Gastrocnemius medialis (tissue), 4 donors: ENCODE measurements around the gene CNGB1. TPM values are rescaled to one million over a fixed set of nuclear protein-coding genes. Genes with fewer than 3 reads are reported as not detected.

Experiments
- ATAC-seq, 2 donors: fragments of 150-250 bp; one replicate each; pipeline ENCODE4 v1.9.1; 2016
- DNase-seq, 2 donors: peaks; one replicate each; pipeline ENCODE4 v3.0.0-alpha.2; 2019
- H3K27ac ChIP-seq, 4 donors: fragments of 200-600 bp; sonication (generic); 1 replicate in 1 of 4; 2 replicates in 3 of 4; pipeline ENCODE4 v1.5.1; 2016 to 2018; ENCODE audit warnings: mild to moderate bottlenecking in 2 of 4, moderate library complexity in 1 of 4
- H3K27me3 ChIP-seq, 3 donors: fragments of 200-600 bp; sonication (generic) in 2 of 3; 1 replicate in 1 of 3; 2 replicates in 2 of 3; pipeline versions ENCODE4 v1.5.1 to v1.6.0; 2016 to 2019; ENCODE audit warnings: mild to moderate bottlenecking in 1 of 3, moderate library complexity in 1 of 3
- H3K36me3 ChIP-seq, 2 donors: fragments of 200-600 bp; sonication (generic) in 1 of 2; one replicate each; pipeline ENCODE4 v1.5.1; 2017 to 2018
- H3K4me1 ChIP-seq, 2 donors: fragments of 200-600 bp; sonication (generic) in 1 of 2; one replicate each; pipeline ENCODE4 v1.5.1; 2016 to 2017; ENCODE audit warnings: mild to moderate bottlenecking in 2 of 2
- H3K4me3 ChIP-seq, 4 donors: fragments of 200-600 bp; sonication (generic) in 3 of 4; 1 replicate in 1 of 4; 2 replicates in 3 of 4; pipeline ENCODE4 v1.5.1; 2016 to 2019; ENCODE audit warnings: mild to moderate bottlenecking in 2 of 4
- H3K9me3 ChIP-seq, 3 donors: fragments of 200-600 bp; sonication (generic) in 2 of 3; 1 replicate in 1 of 3; 2 replicates in 2 of 3; pipeline ENCODE4 v1.5.1; 2016 to 2019
- POLR2A ChIP-seq, 2 donors: fragments of 450-650 bp; IDR thresholded peaks; one replicate each; pipeline ENCODE4 v1.6.1; 2017; ENCODE audit warnings: antibody characterized with exemption in 2 of 2, mild to moderate bottlenecking in 2 of 2, moderate library complexity in 2 of 2
- in situ Hi-C, 4 donors: fragments of 200-750 bp; cut with MboI; loops; one replicate each; pipeline versions ENCODE4 v1.15.0 to v1.8.0; 2017; ENCODE audit warnings: low sequenced_read_pairs in 4 of 4
- intact Hi-C: fragments of 100-400 bp; cut with DNase I; formaldehyde crosslinking; loops from one replicate; pipeline ENCODE4 v1.15.1; 2023; ENCODE audit warnings: low total_unique reads
- total RNA-seq, 4 donors: library from RNA; depleted of rRNA; stranded (reverse); fragments of >200 nt; gene quantifications; one replicate each; pipeline versions ENCODE4 v1.1.0 to v1.2.3, GENCODE V29; 2016
- TF ChIP-seq, protein P1 (sequence below), 5 experiments: fragments of 450-650 bp in 3 of 5; fragments of 200-600 bp in 2 of 5; sonication (generic) in 2 of 5; IDR thresholded peaks in 4 of 5; conservative IDR thresholded peaks in 1 of 5; 1 replicate in 4 of 5; 2 replicates in 1 of 5; pipeline ENCODE4 v1.5.1; 2016 to 2019; ENCODE audit warnings: antibody characterized with exemption in 5 of 5, mild to moderate bottlenecking in 3 of 5, moderate library complexity in 3 of 5

Gene CNGB1
- total RNA-seq, 4 donors from 2014 or later: not detected

DNA sequence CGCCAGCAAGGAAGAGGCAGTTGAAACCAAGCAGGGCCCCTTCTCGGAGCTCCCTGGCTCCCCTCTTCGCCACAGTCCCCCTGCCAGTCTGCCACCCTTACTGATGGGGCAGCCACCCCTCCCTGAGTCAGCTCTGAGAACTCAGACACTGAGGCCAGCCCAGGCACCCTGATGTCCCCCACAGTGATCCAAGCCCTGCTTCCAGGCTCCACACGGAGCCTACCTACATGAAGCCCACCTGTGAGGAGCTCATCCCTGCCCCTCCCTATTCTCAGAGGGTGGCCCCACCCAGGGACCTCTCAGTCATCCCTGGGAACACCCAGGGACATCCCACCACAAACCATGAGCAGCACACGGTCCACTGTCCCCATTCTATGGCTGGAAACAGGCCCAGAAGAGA lies 8.9 kb downstream of the CNGB1 start:
- in situ Hi-C loops (no loop called here), intact Hi-C loops (no loop called here)
- no peaks in the 10 kb centered on the region for H3K36me3 ChIP-seq
- ATAC-seq: no peak
- H3K4me1 ChIP-seq: no peaks in the 10 kb centered on the region
- H3K9me3 ChIP-seq: no peaks in the 10 kb centered on the region
- DNase-seq: no peak
- no peak overlapping the region for H3K27ac ChIP-seq
- TF ChIP-seq, protein P1, sequence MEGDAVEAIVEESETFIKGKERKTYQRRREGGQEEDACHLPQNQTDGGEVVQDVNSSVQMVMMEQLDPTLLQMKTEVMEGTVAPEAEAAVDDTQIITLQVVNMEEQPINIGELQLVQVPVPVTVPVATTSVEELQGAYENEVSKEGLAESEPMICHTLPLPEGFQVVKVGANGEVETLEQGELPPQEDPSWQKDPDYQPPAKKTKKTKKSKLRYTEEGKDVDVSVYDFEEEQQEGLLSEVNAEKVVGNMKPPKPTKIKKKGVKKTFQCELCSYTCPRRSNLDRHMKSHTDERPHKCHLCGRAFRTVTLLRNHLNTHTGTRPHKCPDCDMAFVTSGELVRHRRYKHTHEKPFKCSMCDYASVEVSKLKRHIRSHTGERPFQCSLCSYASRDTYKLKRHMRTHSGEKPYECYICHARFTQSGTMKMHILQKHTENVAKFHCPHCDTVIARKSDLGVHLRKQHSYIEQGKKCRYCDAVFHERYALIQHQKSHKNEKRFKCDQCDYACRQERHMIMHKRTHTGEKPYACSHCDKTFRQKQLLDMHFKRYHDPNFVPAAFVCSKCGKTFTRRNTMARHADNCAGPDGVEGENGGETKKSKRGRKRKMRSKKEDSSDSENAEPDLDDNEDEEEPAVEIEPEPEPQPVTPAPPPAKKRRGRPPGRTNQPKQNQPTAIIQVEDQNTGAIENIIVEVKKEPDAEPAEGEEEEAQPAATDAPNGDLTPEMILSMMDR (IDR thresholded peaks at IDR 0.05 in 4 of 5, conservative IDR thresholded peaks at IDR 0.05 in 1 of 5): no peak
- TF ChIP-seq POLR2A (IDR thresholded peaks at IDR 0.05): no peak
- no peak overlapping the region for H3K4me3 ChIP-seq
- no peaks in the 10 kb centered on the region for H3K27me3 ChIP-seq

DNA sequence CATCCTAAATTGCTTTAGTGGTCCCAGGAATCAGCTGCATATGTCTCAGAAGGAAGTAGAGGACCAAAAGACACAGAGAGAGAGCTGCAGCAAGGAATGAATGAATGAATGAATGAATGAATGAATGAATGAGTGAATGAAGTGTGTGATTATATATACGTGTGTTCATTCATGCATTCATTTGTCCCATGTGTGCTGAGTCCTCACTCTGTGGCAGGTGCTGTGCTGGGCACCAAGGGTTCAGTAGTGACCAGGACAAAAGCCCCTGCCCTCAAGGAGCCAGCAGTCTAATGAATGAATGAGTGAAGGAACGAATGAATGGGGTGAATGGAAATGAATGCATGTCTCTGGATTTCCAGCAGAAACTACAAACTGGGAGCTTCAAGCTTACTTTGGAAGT lies 9.4 kb downstream of the CNGB1 start:
- H3K4me1 ChIP-seq: no peaks in the 10 kb centered on the region
- TF ChIP-seq, protein P1 (IDR thresholded peaks at IDR 0.05 in 4 of 5, conservative IDR thresholded peaks at IDR 0.05 in 1 of 5): no peak
- no peak for TF ChIP-seq POLR2A (IDR thresholded peaks at IDR 0.05)
- H3K36me3 ChIP-seq: no peaks in the 10 kb centered on the region
- H3K4me3 ChIP-seq: no peak overlapping the region
- DNase-seq: no peak
- no peaks in the 10 kb centered on the region for H3K9me3 ChIP-seq
- H3K27ac ChIP-seq: no peak overlapping the region
- in situ Hi-C loops (no loop called here), intact Hi-C loops (no loop called here)
- H3K27me3 ChIP-seq: no peaks in the 10 kb centered on the region
- no peak for ATAC-seq

DNA sequence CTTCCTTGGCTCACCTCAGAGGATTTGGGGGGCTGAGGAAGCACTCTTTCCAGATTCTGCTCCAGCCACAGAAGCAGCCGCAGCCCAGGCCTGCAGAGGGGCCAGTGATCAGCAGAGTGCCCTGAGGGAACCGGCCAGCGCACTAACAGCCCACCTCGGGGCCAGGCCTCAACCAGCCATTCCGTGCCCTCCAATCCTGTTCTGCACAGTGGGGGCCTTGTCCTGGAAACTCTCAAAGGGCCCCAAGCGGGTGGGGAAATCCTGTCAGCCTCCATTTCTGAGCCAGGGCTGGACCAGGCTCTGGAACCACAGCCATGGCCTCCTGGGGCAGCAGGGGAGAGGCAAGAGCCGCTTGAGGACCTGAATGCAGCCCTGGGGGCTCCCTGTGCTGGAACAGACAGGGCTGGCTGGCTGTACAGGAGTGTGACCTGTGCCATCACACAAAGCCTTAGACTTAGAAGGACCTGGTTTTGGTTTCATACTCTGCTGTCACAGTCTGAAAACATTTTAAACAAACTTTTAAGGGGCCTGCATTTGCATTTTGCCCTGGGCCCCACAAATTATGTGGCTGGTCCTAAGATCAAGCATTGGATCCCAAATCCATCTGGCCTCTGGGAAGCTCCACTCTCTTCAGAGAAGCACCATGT lies 10.0 kb downstream of the CNGB1 start:
- intact Hi-C loops (no loop called here), in situ Hi-C loops (no loop called here)
- Histone ChIP-seq H3K4me1 (no peaks in the 10 kb centered on the region), H3K4me3 (no peak overlapping the region), H3K36me3 (no peaks in the 10 kb centered on the region), H3K9me3 (no peaks in the 10 kb centered on the region), H3K27ac (no peak overlapping the region), H3K27me3 (no peaks in the 10 kb centered on the region)
- ATAC-seq: no peak
- no peak for DNase-seq
- TF ChIP-seq POLR2A (IDR thresholded peaks at IDR 0.05): no peak
- TF ChIP-seq, protein P1 (IDR thresholded peaks at IDR 0.05 in 4 of 5, conservative IDR thresholded peaks at IDR 0.05 in 1 of 5): no peak

GRCh38 chr16:57960310-57960709 lies 10.6 kb downstream of the CNGB1 start:
- ATAC-seq (no peak), DNase-seq (no peak)
- Histone ChIP-seq H3K9me3 (no peaks in the 10 kb centered on the region), H3K27ac (no peak overlapping the region), H3K4me1 (no peaks in the 10 kb centered on the region), H3K27me3 (no peaks in the 10 kb centered on the region), H3K36me3 (no peaks in the 10 kb centered on the region), H3K4me3 (no peak overlapping the region)
- intact Hi-C loops (no loop called here), in situ Hi-C loops (no loop called here)
- no peak for TF ChIP-seq POLR2A (IDR thresholded peaks at IDR 0.05)
- TF ChIP-seq, protein P1 (IDR thresholded peaks at IDR 0.05 in 4 of 5, conservative IDR thresholded peaks at IDR 0.05 in 1 of 5): no peak

DNA sequence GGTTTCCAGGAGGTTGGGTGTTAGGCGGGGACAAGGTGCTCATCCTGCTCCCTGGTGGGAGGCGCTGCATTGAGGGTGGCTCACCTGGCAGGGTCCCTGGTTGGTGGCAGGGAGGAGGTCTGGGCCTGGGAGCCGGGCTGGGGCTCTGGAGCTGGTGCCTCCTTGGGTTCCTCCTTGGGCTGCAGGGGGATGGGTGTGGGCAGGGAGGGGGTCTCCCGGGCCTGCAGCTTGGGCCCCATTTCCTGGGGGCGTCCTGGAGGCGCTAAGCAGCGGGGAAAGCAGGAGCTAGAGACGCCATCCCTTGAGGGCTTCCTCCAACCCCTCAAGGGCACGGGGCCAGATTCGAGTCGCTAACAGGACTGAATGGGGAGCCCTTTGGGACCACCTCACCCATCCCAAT lies 11.1 kb downstream of the CNGB1 start:
- no peaks in the 10 kb centered on the region for H3K9me3 ChIP-seq
- H3K27ac ChIP-seq: no peak overlapping the region
- H3K4me3 ChIP-seq: no peak overlapping the region
- no peak for TF ChIP-seq POLR2A (IDR thresholded peaks at IDR 0.05)
- TF ChIP-seq, protein P1 (IDR thresholded peaks at IDR 0.05 in 4 of 5, conservative IDR thresholded peaks at IDR 0.05 in 1 of 5): no peak
- no peak for ATAC-seq
- in situ Hi-C loops: no loop called here
- intact Hi-C loops: no loop called here
- no peaks in the 10 kb centered on the region for H3K4me1 ChIP-seq
- H3K36me3 ChIP-seq: no peaks in the 10 kb centered on the region
- no peak for DNase-seq
- no peaks in the 10 kb centered on the region for H3K27me3 ChIP-seq
